GM18517 (cell line): ENCODE measurements around the gene HMOX2.

Experiments used
- ATAC-seq: cut with Tn5 transposase; IDR thresholded peaks from one replicate; pipeline ENCODE4 v1.9.1; 2021; ENCODE audit warnings: mild to moderate bottlenecking, moderate library complexity; ENCODE audit not compliant: unreplicated experiment

The HMOX2 gene

DNA sequence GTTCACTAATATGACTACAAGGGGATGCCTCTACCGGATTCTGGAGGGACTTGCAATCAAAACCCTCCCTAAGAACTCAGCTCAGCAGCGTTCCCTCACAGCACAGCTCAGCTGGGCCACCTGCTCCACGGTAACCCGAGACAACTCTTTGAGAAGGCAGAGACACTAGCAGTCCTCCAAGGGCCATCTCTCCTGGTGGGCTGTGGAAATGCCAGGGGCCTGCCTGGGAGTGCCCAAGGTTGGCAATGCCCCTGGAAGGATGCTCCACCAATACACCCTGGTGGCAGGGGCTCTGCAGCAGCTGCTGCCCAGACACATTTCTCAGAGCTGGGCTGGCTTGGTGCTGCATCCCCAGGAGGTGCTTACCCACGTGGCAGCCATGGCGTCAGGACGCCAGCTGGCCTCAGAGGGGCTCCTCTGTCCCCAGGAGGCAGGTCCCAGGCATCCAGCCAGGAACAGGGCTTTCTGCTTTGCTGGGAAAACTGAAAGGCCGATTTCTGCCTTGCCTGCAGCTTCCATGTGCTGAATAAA lies 45.9 kb downstream of the HMOX2 start:
- ATAC-seq = no peak

- ATAC-seq = no peak
Observed at GRCh38 chr16:4523686-4524085, 47.5 kb downstream of the HMOX2 start.

- ATAC-seq = no peak
Observed at GRCh38 chr16:4524571-4524970, 48.4 kb downstream of the HMOX2 start.

DNA sequence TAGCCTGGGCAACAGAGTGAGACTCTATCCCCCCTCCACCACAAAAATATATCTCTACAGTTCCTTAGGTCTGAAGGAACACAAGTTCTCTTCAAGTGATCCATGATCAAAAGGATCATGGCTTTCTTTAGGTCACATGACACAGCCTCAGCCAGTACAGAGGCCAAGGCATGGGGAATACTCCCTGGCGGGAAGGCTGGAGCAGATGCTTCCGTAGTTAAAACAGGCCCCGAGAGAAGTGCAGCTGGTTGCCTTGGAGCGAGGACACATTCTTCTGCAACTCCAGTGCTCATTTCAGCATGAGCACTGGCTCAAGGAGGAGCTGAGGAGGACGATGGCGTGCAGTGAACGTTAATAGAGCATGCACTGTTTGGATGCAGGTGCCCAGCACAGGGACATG lies 48.9 kb downstream of the HMOX2 start:
- no peak for ATAC-seq

DNA sequence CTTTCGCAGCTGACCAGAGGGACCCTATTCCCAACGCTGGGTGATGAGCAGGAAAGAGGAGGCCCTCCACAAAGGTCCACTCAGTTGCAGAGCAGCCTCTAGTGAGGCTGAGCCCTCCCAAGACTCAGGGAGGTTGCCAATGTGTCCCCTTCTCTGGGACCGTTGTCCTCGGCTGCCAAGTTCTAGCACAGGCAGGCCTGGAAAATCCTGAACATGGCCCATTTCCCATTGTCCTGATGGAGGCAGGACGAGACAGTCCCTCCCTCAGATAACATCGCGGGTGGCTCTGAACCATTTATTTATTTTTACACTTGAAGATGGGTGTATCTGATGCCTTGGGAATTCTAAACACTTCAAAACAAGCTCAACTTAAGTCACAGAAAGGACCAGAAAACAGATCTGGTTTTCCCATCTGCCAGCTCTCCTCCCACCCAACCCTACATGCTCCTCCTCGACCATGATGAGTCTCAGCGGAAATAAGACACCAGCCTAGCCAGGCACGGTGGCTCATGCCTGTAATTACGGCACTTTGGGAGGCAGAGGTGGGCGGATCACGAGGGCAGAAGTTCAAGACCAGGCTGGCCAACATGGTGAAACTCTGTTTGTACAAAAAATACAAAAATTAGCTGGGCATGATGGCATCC lies 49.6 kb downstream of the HMOX2 start:
- no peak for ATAC-seq

DNA sequence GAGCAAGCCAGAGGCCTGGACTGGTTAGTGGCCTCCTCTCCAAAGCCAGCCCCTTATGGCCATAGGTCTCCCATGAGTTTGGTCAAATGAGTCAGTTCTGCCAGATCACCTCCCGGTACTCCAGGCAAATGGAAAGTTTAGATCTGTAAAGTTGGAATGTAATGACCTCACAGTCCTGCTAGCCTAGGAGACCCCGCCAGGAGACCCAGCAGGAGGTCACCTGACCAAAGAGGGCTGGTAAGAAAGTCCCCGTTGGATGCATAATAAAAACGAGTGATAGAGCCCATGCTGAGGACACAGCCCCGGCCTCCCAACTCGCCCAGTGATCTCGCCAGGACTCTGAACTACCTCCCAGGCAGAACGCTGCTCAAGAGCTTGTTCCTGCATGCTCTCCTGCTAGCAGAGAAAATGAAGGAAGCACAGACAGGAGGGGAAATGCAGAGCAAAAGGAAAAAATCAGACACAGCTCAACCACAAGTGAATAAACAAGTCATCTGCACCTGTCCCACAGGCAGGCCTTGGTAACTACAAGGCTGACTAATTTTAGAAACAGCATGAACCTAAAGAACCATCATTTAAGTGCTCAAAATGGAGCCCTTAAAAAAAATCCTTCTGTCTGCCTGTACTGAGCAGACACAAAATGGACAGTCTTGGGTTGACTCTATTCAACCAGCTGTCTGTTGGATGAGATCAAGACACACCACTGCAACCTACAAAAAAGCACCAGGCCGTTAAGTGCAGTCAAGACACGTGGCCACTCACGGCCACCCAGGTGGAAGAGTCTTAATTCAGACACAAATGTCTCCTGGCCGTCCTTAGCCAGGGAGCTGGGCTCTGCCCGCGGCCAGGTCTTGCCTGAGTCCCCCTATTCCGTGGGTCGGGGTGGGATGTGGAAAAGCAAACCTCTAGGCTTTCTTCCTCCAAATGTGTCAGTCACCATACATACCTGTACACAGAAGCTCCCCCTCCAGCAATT lies 53.2 kb downstream of the HMOX2 start:
- peak; percentile 53 for ATAC-seq

GRCh38 chr16:4531811-4532210 lies 55.6 kb downstream of the HMOX2 start:
- no peak for ATAC-seq

DNA sequence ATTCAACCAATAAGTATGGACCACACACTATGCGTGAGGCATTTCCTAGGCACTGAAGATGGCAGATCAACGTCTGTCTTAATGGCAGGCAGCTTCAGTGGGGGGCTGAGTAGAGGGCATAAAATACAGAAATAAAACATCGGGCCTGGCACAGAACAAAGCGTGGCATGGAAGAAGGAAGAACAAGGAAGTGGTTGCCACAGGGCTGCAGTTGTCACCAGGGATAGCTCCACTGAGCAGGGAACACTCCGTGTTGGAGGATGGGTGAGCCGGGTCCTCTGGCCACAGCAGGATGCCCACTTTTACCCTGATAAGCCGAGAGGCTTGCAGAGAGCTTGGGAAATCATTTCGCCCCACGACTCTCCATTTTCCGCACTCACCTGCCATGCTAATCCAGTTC lies 56.0 kb downstream of the HMOX2 start:
- ATAC-seq = no peak

DNA sequence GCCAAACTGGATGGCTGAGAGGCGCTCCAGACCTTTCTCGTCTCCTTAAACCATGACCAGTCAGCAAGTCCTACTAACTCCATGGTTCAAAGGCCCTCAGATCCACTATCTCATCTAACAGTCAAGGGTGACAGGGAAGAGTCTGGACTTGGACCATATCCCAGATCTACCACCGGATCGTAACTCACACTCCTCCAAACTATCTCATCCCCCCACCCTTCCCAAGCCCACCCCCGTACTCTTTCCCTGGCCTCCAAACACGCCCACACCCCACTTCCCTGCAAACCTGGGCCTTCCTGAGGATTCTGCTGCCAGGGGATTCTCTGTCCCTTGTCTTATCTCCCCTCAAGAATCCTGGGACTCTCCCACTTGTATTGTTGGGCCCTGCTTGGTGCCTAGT lies 57.3 kb downstream of the HMOX2 start:
- no peak for ATAC-seq

- ATAC-seq = no peak
Observed at GRCh38 chr16:4534151-4534790, 58.1 kb downstream of the HMOX2 start.

DNA sequence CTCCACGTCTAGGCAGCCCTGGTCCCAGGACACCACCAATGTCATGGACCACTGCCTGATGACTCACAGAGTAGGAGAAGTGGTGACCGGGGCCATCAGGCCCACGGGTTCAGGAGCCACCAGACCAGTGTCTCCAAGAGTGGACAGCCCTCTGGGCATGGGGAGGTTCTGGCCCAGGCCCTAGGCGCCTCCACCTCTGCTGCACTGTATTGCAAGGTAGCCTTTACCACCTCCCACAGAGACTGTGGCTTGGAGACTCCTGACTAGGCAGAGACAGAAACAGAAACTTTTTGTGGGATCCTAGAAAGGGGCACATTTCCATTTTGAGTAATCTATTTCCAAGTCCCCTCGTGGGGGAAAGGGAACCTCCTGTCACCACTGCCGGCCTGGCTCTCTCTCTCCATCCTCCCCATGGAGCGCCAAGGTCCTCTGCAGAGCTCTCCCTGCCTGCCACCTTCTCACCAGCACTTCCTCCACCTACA lies 59.5 kb downstream of the HMOX2 start:
- no peak for ATAC-seq

DNA sequence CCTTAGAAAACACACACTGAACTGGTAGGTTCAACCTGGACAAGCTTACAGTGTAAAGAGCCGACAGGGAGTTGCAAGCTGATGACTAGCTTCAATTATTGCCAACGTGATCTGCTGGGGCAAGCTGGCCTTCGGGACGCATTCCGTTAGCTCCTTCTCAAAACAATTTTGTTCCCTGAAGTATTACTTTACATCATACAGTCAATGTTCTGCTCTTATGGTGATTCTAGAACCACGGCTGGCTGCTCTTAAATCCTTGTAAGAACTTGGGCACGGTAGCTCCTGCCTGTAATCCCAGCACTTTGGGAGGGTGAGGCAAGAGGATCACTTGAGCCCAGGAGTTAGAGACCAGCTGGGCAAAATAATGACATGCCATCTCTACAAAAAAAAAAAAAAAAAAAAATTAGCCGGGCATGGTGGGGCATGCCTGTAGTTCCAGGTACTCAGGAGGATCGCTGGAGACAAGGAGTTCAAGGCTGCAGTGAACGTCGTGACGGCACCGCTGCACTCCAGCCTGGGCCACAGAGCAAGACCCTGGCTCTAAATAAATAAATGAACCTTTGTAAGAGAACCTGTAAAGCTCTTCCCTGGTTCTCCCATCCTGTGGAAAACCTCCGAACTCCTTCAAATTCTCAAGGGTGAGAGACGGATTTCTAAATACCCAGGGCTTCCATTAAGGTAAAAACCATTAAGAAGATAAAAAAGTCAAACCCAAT lies 60.4 kb downstream of the HMOX2 start:
- no peak for ATAC-seq

GRCh38 chr16:4537376-4538343 lies 61.5 kb downstream of the HMOX2 start:
- peak; percentile 22 for ATAC-seq

GRCh38 chr16:4538350-4539235 lies 62.4 kb downstream of the HMOX2 start, which contains the start of gene CDIP1:
TSS of gene CDIP1 (minus strand) at chr16:4538773. CDS start at chr16:4514130, 24,643 bp downstream.
- peak; percentile 79 for ATAC-seq

- ATAC-seq = no peak
Observed at GRCh38 chr16:4539716-4540284, 63.6 kb downstream of the HMOX2 start.

- ATAC-seq = no peak
Observed at GRCh38 chr16:4544473-4544872, 68.3 kb downstream of the HMOX2 start.

DNA sequence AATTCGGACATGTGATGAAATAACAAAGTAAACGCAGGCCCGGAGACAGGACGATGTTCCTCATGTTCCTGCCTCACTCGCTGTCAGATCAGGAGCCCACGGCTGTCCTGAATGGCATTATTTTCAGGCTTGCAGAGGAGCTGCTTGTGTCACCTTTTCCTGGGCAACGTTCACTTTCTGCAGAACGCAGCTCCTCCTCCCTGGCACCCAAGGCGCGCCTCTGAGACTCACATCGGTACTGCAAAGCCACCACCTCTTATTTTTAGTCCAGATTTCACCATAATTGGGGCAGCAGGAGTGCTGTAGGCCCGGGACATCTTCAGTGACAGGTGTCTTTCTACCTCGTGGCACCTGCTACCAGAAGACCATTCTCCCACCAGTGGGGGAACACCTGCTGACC lies 71.9 kb downstream of the HMOX2 start:
- no peak for ATAC-seq

GRCh38 chr16:4550591-4550990 lies 74.4 kb downstream of the HMOX2 start:
- ATAC-seq = no peak
